ENCODE measurements around the gene NR1I2. TPM values are rescaled to one million over a fixed set of nuclear protein-coding genes. Genes with fewer than 3 reads are reported as not detected.

NR1I2 gene
- total and polyA plus RNA-seq, 9 of the 15 experiments (the other 6 are each of a cell fraction or from before 2014, with no cell fraction given): not detected

- Histone ChIP-seq H4K20me1 (replicated peaks; ENCODE audit: control insufficient read depth, insufficient read depth, low read length) (no peaks in the 10 kb centered on the region), H2AFZ (ENCODE audit: low read depth, low read length) (no peak overlapping the region), H3K36me3 (ENCODE audit: control insufficient read depth, insufficient read depth, low read length) (peaks cover 5% of the 10 kb centered on the region; the same call in 2 of the 3 replicates), H3K79me2 (ENCODE audit: control insufficient read depth, insufficient read depth, low read length) (no peaks in the 10 kb centered on the region), H3K4me2 (ENCODE audit: insufficient read depth, low read length) (no peak overlapping the region), H3K4me3 (no peak overlapping the region), H3K27ac (ENCODE audit: extremely low read depth, low read depth, low read length) (no peak overlapping the region), H3K9me1 (ENCODE audit: control insufficient read depth, insufficient read depth, low read length) (no peaks in the 10 kb centered on the region), H3K4me1 (replicated peaks in 1 of 2; ENCODE audit: control insufficient read depth in 2 of 2, insufficient read depth in 2 of 2, low read length in 2 of 2) (no peaks in the 10 kb centered on the region), H3K27me3 (ENCODE audit: control insufficient read depth in 2 of 2, insufficient read depth in 2 of 2, low read length in 2 of 2) (no peaks in the 10 kb centered on the region), H3K9ac (ENCODE audit: insufficient read depth in 1 of 2, low read depth in 2 of 2, low read length in 2 of 2) (no peak overlapping the region), H3K9me3 (replicated peaks; ENCODE audit: control insufficient read depth, insufficient read depth, low read depth, low read length) (no peaks in the 10 kb centered on the region)
- ChIA-PET CTCF (ENCODE audit: low intra/inter-chr PET ratio) (no interaction called here), POLR2A (no interaction called here)
- no peak for ATAC-seq
- FAIRE-seq: no peak
- no TSS peak for BruUV-seq (replicated peaks)
- intact Hi-C loops (cut with micrococcal nuclease) (no loop called here), in situ Hi-C loops (cut with MboI) (no loop called here)
- DNase-seq (ENCODE audit: extremely low read depth in 1 of 4, low spot score in 3 of 4): no peak
- 83% methylated on average over 3 of the region's 3 CpGs for WGBS (ENCODE audit: insufficient coverage, low coverage, missing lambda C conversion rate)
- TF ChIP-seq ZSCAN29 (IDR thresholded peaks at IDR 0.05): no peak
- TF ChIP-seq ZSCAN32 (CRISPR knock-in tag; IDR thresholded peaks at IDR 0.05): no peak
- TF ChIP-seq ZNF140 (CRISPR knock-in tag; IDR thresholded peaks at IDR 0.05): no peak
- no peak for TF ChIP-seq ILK (tag; IDR thresholded peaks at IDR 0.05; ENCODE audit: borderline replicate concordance, low read depth)
- no peak for TF ChIP-seq POLR2H (tag; IDR thresholded peaks at IDR 0.05; ENCODE audit: low read depth)
- no peak for TF ChIP-seq STAT6 (CRISPR knock-in tag; IDR thresholded peaks at IDR 0.05)
- no peak for TF ChIP-seq RNF2 (IDR thresholded peaks at IDR 0.05)
- no peak for TF ChIP-seq GATA2 (CRISPR knock-in tag; IDR thresholded peaks at IDR 0.05)
- TF ChIP-seq ZNF445 (CRISPR knock-in tag; IDR thresholded peaks at IDR 0.05; ENCODE audit: low read depth): no peak
- no peak for TF ChIP-seq ETS2 (tag; IDR thresholded peaks at IDR 0.05; ENCODE audit: borderline replicate concordance, poor library complexity, severe bottlenecking)
- no peak for TF ChIP-seq FOXK2 (conservative IDR thresholded peaks at IDR 0.05 in 1 of 2, IDR thresholded peaks at IDR 0.05 in 1 of 2; ENCODE audit: low read depth in 2 of 2)
- TF ChIP-seq SPI1 (IDR thresholded peaks at IDR 0.05; ENCODE audit: borderline replicate concordance, low read depth, low read length): no peak
- TF ChIP-seq NEUROD1 (IDR thresholded peaks at IDR 0.05; ENCODE audit: borderline replicate concordance, low read depth, low read length, partially characterized antibody): no peak
- no peak for TF ChIP-seq CREM (IDR thresholded peaks at IDR 0.05; ENCODE audit: low read depth)
- no peak for TF ChIP-seq C11orf30 (IDR thresholded peaks at IDR 0.05; ENCODE audit: low read depth)
- no peak for TF ChIP-seq SRSF1 (IDR thresholded peaks at IDR 0.05; ENCODE audit: low read depth, low read length)
- TF ChIP-seq NCOR1 (IDR thresholded peaks at IDR 0.05): no peak
- TF ChIP-seq CHCHD3 (CRISPR knock-in tag; IDR thresholded peaks at IDR 0.05): no peak
Measured at GRCh38 chr3:119856695-119857094, 74.8 kb downstream of the NR1I2 start.

Data from K562 (cell line).